ENCODE measurements around the gene SCP2.

DNA sequence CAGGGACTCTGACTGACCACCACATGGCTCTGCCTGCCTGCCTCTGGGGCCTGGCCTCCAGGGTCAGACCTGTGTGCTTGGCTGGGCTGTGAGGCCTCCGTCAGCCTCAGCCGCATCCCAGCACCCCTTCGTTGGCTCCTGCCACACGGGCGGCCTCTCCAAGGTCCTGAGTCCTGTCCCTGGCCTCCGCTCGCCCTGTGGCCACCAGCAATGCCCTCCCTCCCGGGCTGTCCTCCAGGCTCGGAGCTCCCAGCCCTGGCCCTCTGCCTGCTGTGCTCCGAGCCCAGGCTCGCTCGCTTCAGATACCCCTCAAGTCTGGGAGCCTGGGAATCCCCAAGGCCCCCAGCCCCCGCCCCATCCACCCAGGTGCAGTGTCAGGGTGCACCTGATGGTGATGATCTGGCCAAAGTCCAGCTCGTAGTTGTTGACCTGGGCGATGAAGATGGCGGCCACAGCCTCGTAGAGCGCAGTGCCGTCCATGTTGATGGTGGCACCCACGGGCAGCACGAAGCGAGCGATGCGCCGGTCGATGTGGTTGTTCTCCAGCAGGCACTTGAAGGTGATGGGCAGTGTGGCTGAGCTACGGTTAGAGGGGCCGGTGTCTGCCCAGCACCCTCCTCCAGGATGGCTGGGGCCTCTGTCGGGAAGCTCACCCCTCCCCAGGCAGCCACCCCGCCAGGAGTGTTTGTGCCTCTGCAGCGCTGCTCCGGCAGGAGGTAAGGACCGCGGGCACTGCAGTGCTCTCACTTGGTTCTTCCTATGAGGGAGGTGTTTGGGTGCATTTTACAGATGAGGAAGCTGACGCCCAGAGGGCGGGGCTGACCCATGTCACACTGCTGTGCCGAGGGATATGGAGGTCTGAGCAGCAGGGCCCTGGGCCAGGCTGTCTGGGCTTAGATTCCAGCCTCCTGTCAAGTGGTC, 163.4 kb downstream of the SCP2 start:
- no peak for TF ChIP-seq EZH2phosphoT487 (IDR thresholded peaks at IDR 0.05; ENCODE audit: borderline replicate concordance, low read length)
- TF ChIP-seq, protein P1, sequence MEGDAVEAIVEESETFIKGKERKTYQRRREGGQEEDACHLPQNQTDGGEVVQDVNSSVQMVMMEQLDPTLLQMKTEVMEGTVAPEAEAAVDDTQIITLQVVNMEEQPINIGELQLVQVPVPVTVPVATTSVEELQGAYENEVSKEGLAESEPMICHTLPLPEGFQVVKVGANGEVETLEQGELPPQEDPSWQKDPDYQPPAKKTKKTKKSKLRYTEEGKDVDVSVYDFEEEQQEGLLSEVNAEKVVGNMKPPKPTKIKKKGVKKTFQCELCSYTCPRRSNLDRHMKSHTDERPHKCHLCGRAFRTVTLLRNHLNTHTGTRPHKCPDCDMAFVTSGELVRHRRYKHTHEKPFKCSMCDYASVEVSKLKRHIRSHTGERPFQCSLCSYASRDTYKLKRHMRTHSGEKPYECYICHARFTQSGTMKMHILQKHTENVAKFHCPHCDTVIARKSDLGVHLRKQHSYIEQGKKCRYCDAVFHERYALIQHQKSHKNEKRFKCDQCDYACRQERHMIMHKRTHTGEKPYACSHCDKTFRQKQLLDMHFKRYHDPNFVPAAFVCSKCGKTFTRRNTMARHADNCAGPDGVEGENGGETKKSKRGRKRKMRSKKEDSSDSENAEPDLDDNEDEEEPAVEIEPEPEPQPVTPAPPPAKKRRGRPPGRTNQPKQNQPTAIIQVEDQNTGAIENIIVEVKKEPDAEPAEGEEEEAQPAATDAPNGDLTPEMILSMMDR (conservative IDR thresholded peaks at IDR 0.05; ENCODE audit: low read depth, low read length) = no peak

Measured in PC-3 (cell line).